ENCODE results near the gene RIMS4.

The RIMS4 gene

GRCh38 chr20:44810391-44811149, at the start of gene RIMS4:
RIMS4 (minus strand) TSS chr20:44810546; CDS start chr20:44810271, 275 bp downstream.
- no peak for TF ChIP-seq CTCF (IDR thresholded peaks at IDR 0.05; ENCODE audit: low read depth, low read length, missing control alignments)
- H3K36me3 ChIP-seq (replicated peaks): no peaks in the 10 kb centered on the region
- no peak for DNase-seq
- no peak within 1 kb of the TSS for H3K4me3 ChIP-seq (ENCODE audit: low read depth, low read length)
- no peak within 1 kb of the TSS for H3K27ac ChIP-seq
- H3K27me3 ChIP-seq (replicated peaks): peaks cover 48% of the 10 kb centered on the region
- in situ Hi-C loops (cut with HindIII; ENCODE audit: low pct_ligation_motif_present, low sequenced_read_pairs): no loop called here

- Histone ChIP-seq H3K36me3 (replicated peaks) (no peaks in the 10 kb centered on the region), H3K4me3 (ENCODE audit: low read depth, low read length) (no peak overlapping the region), H3K27ac (no peak overlapping the region), H3K27me3 (replicated peaks) (no peaks in the 10 kb centered on the region)
- no peak for DNase-seq
- in situ Hi-C loops (cut with HindIII; ENCODE audit: low pct_ligation_motif_present, low sequenced_read_pairs): no loop called here
- TF ChIP-seq CTCF (IDR thresholded peaks at IDR 0.05; ENCODE audit: low read depth, low read length, missing control alignments): no peak
Measured at GRCh38 chr20:44858606-44859360, 48.4 kb upstream of the RIMS4 start.

GRCh38 chr20:44856856-44857448, 46.6 kb upstream of the RIMS4 start:
- Histone ChIP-seq H3K27ac (no peak overlapping the region), H3K4me3 (ENCODE audit: low read depth, low read length) (no peak overlapping the region), H3K27me3 (replicated peaks) (no peaks in the 10 kb centered on the region), H3K36me3 (replicated peaks) (no peaks in the 10 kb centered on the region)
- no peak for DNase-seq
- no peak for TF ChIP-seq CTCF (IDR thresholded peaks at IDR 0.05; ENCODE audit: low read depth, low read length, missing control alignments)
- in situ Hi-C loops (cut with HindIII; ENCODE audit: low pct_ligation_motif_present, low sequenced_read_pairs): no loop called here

GRCh38 chr20:44856442-44856841, 46.1 kb upstream of the RIMS4 start:
- no peaks in the 10 kb centered on the region for H3K36me3 ChIP-seq (replicated peaks)
- H3K27ac ChIP-seq: no peak overlapping the region
- no peak for TF ChIP-seq CTCF (IDR thresholded peaks at IDR 0.05; ENCODE audit: low read depth, low read length, missing control alignments)
- H3K27me3 ChIP-seq (replicated peaks): no peaks in the 10 kb centered on the region
- H3K4me3 ChIP-seq (ENCODE audit: low read depth, low read length): no peak overlapping the region
- no peak for DNase-seq
- in situ Hi-C loops (cut with HindIII; ENCODE audit: low pct_ligation_motif_present, low sequenced_read_pairs): no loop called here

- Histone ChIP-seq H3K36me3 (replicated peaks) (no peaks in the 10 kb centered on the region), H3K27me3 (replicated peaks) (no peaks in the 10 kb centered on the region), H3K4me3 (ENCODE audit: low read depth, low read length) (no peak overlapping the region), H3K27ac (no peak overlapping the region)
- in situ Hi-C loops (cut with HindIII; ENCODE audit: low pct_ligation_motif_present, low sequenced_read_pairs): no loop called here
- no peak for DNase-seq
- no peak for TF ChIP-seq CTCF (IDR thresholded peaks at IDR 0.05; ENCODE audit: low read depth, low read length, missing control alignments)
Measured at GRCh38 chr20:44851545-44851944, 41.2 kb upstream of the RIMS4 start.

Data from brain microvascular endothelial cell (primary cell).